WERI-Rb-1 (cell line): Measurements from ENCODE around the gene FABP6.

Experiments
- DNase-seq: peaks from one replicate; pipeline ENCODE4 v3.0.0-alpha.2; 2020
- H3K27ac ChIP-seq: fragments of 250-450 bp; sonication (Bioruptor Pico); 2 replicates; pipeline ENCODE4 v1.5.1; 2020; ENCODE audit warnings: mild to moderate bottlenecking, moderate library complexity
- H3K27me3 ChIP-seq: fragments of 250-450 bp; sonication (Bioruptor Pico); 2 replicates; pipeline ENCODE4 v1.5.1; 2021; ENCODE audit warnings: mild to moderate bottlenecking, low read depth, moderate library complexity; ENCODE audit not compliant: insufficient read depth, severe bottlenecking
- H3K36me3 ChIP-seq: fragments of 250-450 bp; sonication (Bioruptor Pico); 2 replicates; pipeline ENCODE4 v1.5.1; 2020; ENCODE audit warnings: mild to moderate bottlenecking, moderate library complexity
- H3K4me3 ChIP-seq: 2 replicates; pipeline ENCODE4 v1.5.1; 2011; ENCODE audit warnings: low read depth, mild to moderate bottlenecking, control low read depth, low read length
- H3K9me3 ChIP-seq: fragments of 250-450 bp; sonication (Bioruptor Pico); 2 replicates; pipeline ENCODE4 v1.5.1; 2021; ENCODE audit warnings: mild to moderate bottlenecking, moderate library complexity; ENCODE audit not compliant: severe bottlenecking
- TF ChIP-seq, protein P1 (sequence below): IDR thresholded peaks from 2 replicates; pipeline ENCODE4 v1.5.1; 2011; ENCODE audit warnings: low read depth, mild to moderate bottlenecking, control low read depth, inconsistent platforms, low read length

The FABP6 gene

GRCh38 chr5:160250826-160251225, 21.5 kb downstream of the FABP6 start:
- Histone ChIP-seq H3K27me3 (no peaks in the 10 kb centered on the region), H3K36me3 (peaks cover 22% of the 10 kb centered on the region), H3K4me3 (no peak overlapping the region), H3K9me3 (no peaks in the 10 kb centered on the region), H3K27ac (no peak overlapping the region)
- TF ChIP-seq, protein P1, sequence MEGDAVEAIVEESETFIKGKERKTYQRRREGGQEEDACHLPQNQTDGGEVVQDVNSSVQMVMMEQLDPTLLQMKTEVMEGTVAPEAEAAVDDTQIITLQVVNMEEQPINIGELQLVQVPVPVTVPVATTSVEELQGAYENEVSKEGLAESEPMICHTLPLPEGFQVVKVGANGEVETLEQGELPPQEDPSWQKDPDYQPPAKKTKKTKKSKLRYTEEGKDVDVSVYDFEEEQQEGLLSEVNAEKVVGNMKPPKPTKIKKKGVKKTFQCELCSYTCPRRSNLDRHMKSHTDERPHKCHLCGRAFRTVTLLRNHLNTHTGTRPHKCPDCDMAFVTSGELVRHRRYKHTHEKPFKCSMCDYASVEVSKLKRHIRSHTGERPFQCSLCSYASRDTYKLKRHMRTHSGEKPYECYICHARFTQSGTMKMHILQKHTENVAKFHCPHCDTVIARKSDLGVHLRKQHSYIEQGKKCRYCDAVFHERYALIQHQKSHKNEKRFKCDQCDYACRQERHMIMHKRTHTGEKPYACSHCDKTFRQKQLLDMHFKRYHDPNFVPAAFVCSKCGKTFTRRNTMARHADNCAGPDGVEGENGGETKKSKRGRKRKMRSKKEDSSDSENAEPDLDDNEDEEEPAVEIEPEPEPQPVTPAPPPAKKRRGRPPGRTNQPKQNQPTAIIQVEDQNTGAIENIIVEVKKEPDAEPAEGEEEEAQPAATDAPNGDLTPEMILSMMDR = no peak
- no peak for DNase-seq

- DNase-seq = no peak
- TF ChIP-seq, protein P1 = no peak
- H3K27me3 ChIP-seq = no peaks in the 10 kb centered on the region
- no peaks in the 10 kb centered on the region for H3K9me3 ChIP-seq
- H3K36me3 ChIP-seq = peaks cover 22% of the 10 kb centered on the region
- no peak overlapping the region for H3K4me3 ChIP-seq
- no peak overlapping the region for H3K27ac ChIP-seq
Measured at GRCh38 chr5:160251406-160252155, 22.3 kb downstream of the FABP6 start.

- peaks cover 22% of the 10 kb centered on the region for H3K36me3 ChIP-seq
- H3K4me3 ChIP-seq = no peak overlapping the region
- H3K27ac ChIP-seq = no peak overlapping the region
- no peak for DNase-seq
- TF ChIP-seq, protein P1 = no peak
- no peaks in the 10 kb centered on the region for H3K9me3 ChIP-seq
- H3K27me3 ChIP-seq = no peaks in the 10 kb centered on the region
Measured at GRCh38 chr5:160252916-160253315, 23.6 kb downstream of the FABP6 start.

DNA sequence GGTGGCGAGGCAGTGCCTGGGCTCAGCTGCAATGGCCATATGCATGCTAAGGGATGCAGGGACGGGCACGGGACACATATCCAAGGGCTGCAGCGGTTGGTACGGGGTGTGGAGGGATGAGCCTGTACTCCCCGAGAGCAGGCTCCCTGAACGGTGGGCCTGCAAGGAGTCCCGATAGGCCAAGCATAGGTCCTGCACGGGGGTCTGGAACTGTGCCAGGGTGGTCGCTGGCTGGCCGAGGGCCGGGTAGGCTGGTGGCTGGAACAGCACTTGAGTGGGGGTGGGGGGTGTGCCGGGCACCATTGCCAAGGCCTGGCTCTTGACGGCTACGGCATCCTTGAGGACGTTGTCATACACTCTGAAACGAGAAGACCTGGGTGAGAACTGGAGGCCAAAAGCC, 24.1 kb downstream of the FABP6 start:
- Histone ChIP-seq H3K27ac (no peak overlapping the region), H3K4me3 (no peak overlapping the region), H3K9me3 (no peaks in the 10 kb centered on the region), H3K27me3 (no peaks in the 10 kb centered on the region), H3K36me3 (peaks cover 22% of the 10 kb centered on the region)
- TF ChIP-seq, protein P1 = no peak
- no peak for DNase-seq

DNA sequence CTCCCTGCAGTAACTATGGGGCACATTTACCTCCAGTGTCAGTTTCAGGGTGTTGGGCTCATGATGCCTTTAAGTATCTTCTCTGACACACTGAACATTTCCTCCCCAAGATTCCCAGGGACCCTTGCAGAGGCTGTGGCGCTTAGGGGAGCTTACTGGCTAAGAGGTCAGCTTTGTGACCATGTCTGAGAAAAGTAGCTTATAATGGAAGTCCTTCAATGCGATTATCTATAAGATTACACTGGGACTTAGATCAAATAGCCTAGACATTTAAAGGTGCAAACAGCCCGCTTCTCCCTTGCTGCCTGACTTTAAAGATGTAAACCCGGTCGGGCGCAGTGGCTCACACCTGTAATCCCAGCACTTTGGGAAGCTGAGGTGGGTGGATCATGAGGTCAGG, 25.4 kb downstream of the FABP6 start:
- peak; percentile 79 for DNase-seq
- Histone ChIP-seq H3K36me3 (peaks cover 22% of the 10 kb centered on the region), H3K27ac (no peak overlapping the region), H3K4me3 (no peak overlapping the region), H3K9me3 (no peaks in the 10 kb centered on the region), H3K27me3 (no peaks in the 10 kb centered on the region)
- TF ChIP-seq, protein P1 = no peak

DNA sequence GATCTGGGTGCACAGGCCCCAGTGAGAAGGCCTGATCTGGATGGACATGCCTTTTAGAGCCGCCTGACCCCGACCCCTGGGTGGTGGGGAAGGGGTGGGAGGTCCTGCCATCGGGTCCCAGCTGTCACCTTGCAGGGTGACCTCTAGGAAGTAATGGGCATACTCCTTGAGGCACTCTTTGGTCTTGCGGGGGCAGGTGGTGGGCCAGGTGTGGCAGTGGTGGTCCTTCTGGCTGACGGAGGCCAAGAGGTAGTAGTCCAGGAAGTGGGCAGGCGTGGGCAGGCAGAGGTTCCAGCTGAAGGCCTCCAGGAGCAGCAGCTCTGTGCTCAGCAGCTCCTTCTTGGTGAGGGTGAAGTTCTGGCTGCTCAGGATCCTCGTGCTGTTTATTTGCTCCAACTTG, 30.0 kb downstream of the FABP6 start:
- no peaks in the 10 kb centered on the region for H3K9me3 ChIP-seq
- peaks cover 3% of the 10 kb centered on the region for H3K27me3 ChIP-seq
- DNase-seq = no peak
- H3K4me3 ChIP-seq = no peak overlapping the region
- H3K36me3 ChIP-seq = no peaks in the 10 kb centered on the region; the same call in 1 of the 2 replicates
- no peak overlapping the region for H3K27ac ChIP-seq
- TF ChIP-seq, protein P1 = no peak
